H9 (cell line): ENCODE results near the gene RAMAC. TPM values are rescaled to one million over a fixed set of nuclear protein-coding genes. Genes with fewer than 3 reads are reported as not detected.

Source experiments
- DNase-seq: peaks from one replicate; pipeline ENCODE4 v3.0.0-alpha.2; 2017
- H2AFZ ChIP-seq: one replicate; pipeline ENCODE4 v1.6.1; 2013; ENCODE audit warnings: mild to moderate bottlenecking, low read length, control low read depth, moderate library complexity
- H2AK5ac ChIP-seq: 2 replicates; pipeline ENCODE4 v1.6.1; 2013; ENCODE audit warnings: low read length, control low read depth, mixed read lengths; ENCODE audit not compliant: insufficient read length
- H2BK120ac ChIP-seq: one replicate; pipeline ENCODE4 v1.6.1; 2013; ENCODE audit warnings: low read depth, mild to moderate bottlenecking, low read length, control low read depth, inconsistent platforms; ENCODE audit not compliant: poor library complexity, severe bottlenecking
- H2BK12ac ChIP-seq: 2 replicates; pipeline ENCODE4 v1.6.1; 2013; ENCODE audit warnings: low read length, control low read depth, mixed read lengths, low read depth; ENCODE audit not compliant: insufficient read length
- H2BK15ac ChIP-seq: 2 replicates; pipeline ENCODE4 v1.6.1; 2013; ENCODE audit warnings: low read depth, low read length, control low read depth
- H2BK20ac ChIP-seq: one replicate; pipeline ENCODE4 v1.6.1; 2013; ENCODE audit warnings: low read depth, mild to moderate bottlenecking, low read length, control low read depth, inconsistent platforms; ENCODE audit not compliant: poor library complexity, severe bottlenecking
- H2BK5ac ChIP-seq: 2 replicates; pipeline ENCODE4 v1.6.1; 2013; ENCODE audit warnings: low read length, control low read depth, mixed read lengths; ENCODE audit not compliant: insufficient read length
- H3K14ac ChIP-seq: 2 replicates; pipeline ENCODE4 v1.6.1; 2013; ENCODE audit warnings: low read length, control low read depth; ENCODE audit not compliant: insufficient read depth
- H3K18ac ChIP-seq: 2 replicates; pipeline ENCODE4 v1.6.1; 2013; ENCODE audit warnings: low read depth, mild to moderate bottlenecking, mixed read lengths, low read length, control low read depth; ENCODE audit not compliant: insufficient read length
- H3K23ac ChIP-seq: 2 replicates; pipeline ENCODE4 v1.6.1; 2013; ENCODE audit warnings: low read length, control low read depth, mixed read lengths, low read depth; ENCODE audit not compliant: insufficient read length
- H3K23me2 ChIP-seq: 2 replicates; pipeline ENCODE4 v1.6.1; 2013; ENCODE audit warnings: low read depth, mild to moderate bottlenecking, mixed read lengths, low read length, control low read depth; ENCODE audit not compliant: insufficient read length, poor library complexity, severe bottlenecking
- H3K27ac ChIP-seq: 2 replicates; pipeline ENCODE4 v1.5.1; 2013; ENCODE audit warnings: low read length, control low read depth, mixed read lengths, low read depth; ENCODE audit not compliant: insufficient read length
- H3K27me3 ChIP-seq: 2 replicates; pipeline ENCODE4 v1.6.1; 2013; ENCODE audit warnings: low read length, control low read depth, inconsistent platforms; ENCODE audit not compliant: insufficient read depth
- H3K4ac ChIP-seq: 2 replicates; pipeline ENCODE4 v1.6.1; 2013; ENCODE audit warnings: low read depth, mild to moderate bottlenecking, control low read depth, inconsistent platforms, low read length, moderate library complexity
- H3K4me1 ChIP-seq: 2 replicates; pipeline ENCODE4 v1.6.1; 2013; ENCODE audit warnings: low read length, control low read depth, inconsistent platforms; ENCODE audit not compliant: insufficient read depth
- H3K4me2 ChIP-seq: 2 replicates; pipeline ENCODE4 v1.6.1; 2013; ENCODE audit warnings: low read length, control low read depth, mixed read lengths; ENCODE audit not compliant: insufficient read length, insufficient read depth
- H3K56ac ChIP-seq: 2 replicates; pipeline ENCODE4 v1.6.1; 2013; ENCODE audit warnings: low read depth, mild to moderate bottlenecking, mixed read lengths, low read length, control low read depth; ENCODE audit not compliant: insufficient read length
- H3K79me1 ChIP-seq: 2 replicates; pipeline ENCODE4 v1.6.1; 2013; ENCODE audit warnings: low read depth, mild to moderate bottlenecking, moderate library complexity, low read length, control low read depth, inconsistent platforms; ENCODE audit not compliant: insufficient read depth, poor library complexity, severe bottlenecking
- H3K79me2 ChIP-seq: 2 replicates; pipeline ENCODE4 v1.6.1; 2013; ENCODE audit warnings: low read length, control low read depth, inconsistent platforms; ENCODE audit not compliant: insufficient read depth
- H3K9ac ChIP-seq: 2 replicates; pipeline ENCODE4 v1.6.1; 2013; ENCODE audit warnings: low read length, control low read depth, mixed read lengths; ENCODE audit not compliant: insufficient read length; ENCODE audit errors: extremely low read depth
- H3K9me3 ChIP-seq: one replicate; pipeline ENCODE4 v1.6.1; 2013; ENCODE audit warnings: low read depth, low read length, inconsistent platforms; ENCODE audit not compliant: control insufficient read depth
- H3T11ph ChIP-seq: one replicate; pipeline ENCODE4 v1.6.1; 2013; ENCODE audit warnings: mild to moderate bottlenecking, low read length, control low read depth, inconsistent platforms
- H4K20me1 ChIP-seq: one replicate; pipeline ENCODE4 v1.6.1; 2013; ENCODE audit not compliant: control insufficient read depth, insufficient read length, insufficient read depth
- H4K5ac ChIP-seq: 2 replicates; pipeline ENCODE4 v1.6.1; 2013; ENCODE audit warnings: low read depth, mild to moderate bottlenecking, mixed read lengths, low read length, control low read depth; ENCODE audit not compliant: insufficient read length
- H4K8ac ChIP-seq: replicated peaks from 2 replicates; pipeline ENCODE4 v1.6.1; 2013; ENCODE audit warnings: low read length, control low read depth, mixed read lengths, low read depth; ENCODE audit not compliant: insufficient read length
- H4K91ac ChIP-seq: 2 replicates; pipeline ENCODE4 v1.6.1; 2013; ENCODE audit warnings: low read depth, mild to moderate bottlenecking, moderate library complexity, mixed read lengths, low read length, control low read depth; ENCODE audit not compliant: insufficient read length
- H3K27ac Mint-ChIP-seq, 3 experiments: 2 replicates in 2 of 3; 3 replicates in 1 of 3; pipeline ENCODE4 v1.8.0; 2020 to 2021; ENCODE audit warnings: mixed read lengths in 3 of 3, mild to moderate bottlenecking in 1 of 3, moderate library complexity in 1 of 3
- H3K27me3 Mint-ChIP-seq: 2 replicates; pipeline ENCODE4 v1.8.0; 2021; ENCODE audit warnings: low read depth, mild to moderate bottlenecking, moderate library complexity, mixed read lengths
- H3K36me3 Mint-ChIP-seq, 3 experiments: 2 replicates in 2 of 3; 3 replicates in 1 of 3; pipeline ENCODE4 v1.8.0; 2020 to 2021; ENCODE audit warnings: low read depth in 3 of 3, mixed read lengths in 3 of 3; ENCODE audit not compliant: insufficient read depth in 1 of 3
- H3K4me1 Mint-ChIP-seq, 2 experiments: 2 replicates each; pipeline ENCODE4 v1.8.0; 2020; ENCODE audit warnings: mixed read lengths in 2 of 2
- H3K4me3 Mint-ChIP-seq, 2 experiments: 2 replicates in 1 of 2; 3 replicates in 1 of 2; pipeline ENCODE4 v1.8.0; 2020 to 2021; ENCODE audit warnings: mild to moderate bottlenecking in 2 of 2, mixed read lengths in 2 of 2, moderate library complexity in 1 of 2
- H3K9me3 Mint-ChIP-seq, 2 experiments: 2 replicates in 1 of 2; 3 replicates in 1 of 2; pipeline ENCODE4 v1.8.0; 2020; ENCODE audit warnings: mild to moderate bottlenecking in 2 of 2, mixed read lengths in 2 of 2, moderate library complexity in 1 of 2
- CTCF ChIP-seq: fragments of 200-600 bp; sonication (generic); conservative IDR thresholded peaks from 3 replicates; pipeline ENCODE4 v1.8.0; 2021; ENCODE audit warnings: antibody characterized with exemption, mild to moderate bottlenecking
- WGBS: extraction: QIAGEN DNeasy Blood & Tissue Kit; methylation state at CpG from one replicate; pipeline ENCODE4 v1.1.7; 2013; ENCODE audit warnings: missing lambda C conversion rate, low lambda C conversion rate, mixed read lengths; ENCODE audit not compliant: insufficient read length; ENCODE audit errors: extremely low coverage; 5-methylcytosine and 5-hydroxymethylcytosine counted together
- total RNA-seq: library from RNA; stranded (reverse); gene quantifications from 2 replicates; pipeline ENCODE4 v1.2.1, GENCODE V29; 2021

The RAMAC gene
- total RNA-seq, 1 experiment from 2014 or later = 35.8 TPM

GRCh38 chr15:83036253-83036652 lies 50.2 kb downstream of the RAMAC start:
- Histone ChIP-seq H3K27ac (no peak overlapping the region), H2BK12ac (no peak overlapping the region), H3K79me2 (peaks cover 4% of the 10 kb centered on the region; the same call in 1 of the 2 replicates), H4K5ac (no peak overlapping the region), H4K8ac (no peak overlapping the region), H4K91ac (no peak overlapping the region), H3K9ac (no peak overlapping the region), H2BK20ac (no peak overlapping the region), H3T11ph (no peak overlapping the region), H3K9me3 (no peaks in the 10 kb centered on the region), H4K20me1 (no peaks in the 10 kb centered on the region), H3K23ac (no peak overlapping the region), H2BK120ac (no peak overlapping the region), H2BK15ac (no peak overlapping the region), H3K27me3 (no peaks in the 10 kb centered on the region), H2AK5ac (no peak overlapping the region), H3K23me2 (no peaks in the 10 kb centered on the region), H3K18ac (no peak overlapping the region), H2AFZ (no peak overlapping the region), H3K4me2 (no peak overlapping the region), H2BK5ac (no peak overlapping the region), H3K4ac (no peak overlapping the region), H3K79me1 (peaks cover 5% of the 10 kb centered on the region), H3K56ac (no peak overlapping the region), H3K4me1 (no peaks in the 10 kb centered on the region), H3K14ac (no peak overlapping the region)
- no peak for DNase-seq
- Mint-ChIP-seq H3K4me1 (no peaks in the 10 kb centered on the region), H3K27ac (no peak overlapping the region), H3K9me3 (peaks cover 0 to 3% of the 10 kb centered on the region in 2 experiments; a peak in 1 of 5 replicates), H3K4me3 (no peak overlapping the region), H3K36me3 (peaks cover 39 to 55% (median 54%) of the 10 kb centered on the region in 3 experiments), H3K27me3 (no peaks in the 10 kb centered on the region)
- TF ChIP-seq CTCF = no peak
- WGBS = no CpG with 5 or more reads among the region's 6 CpGs
